K562 (cell line): ENCODE measurements around the gene CST5.

Source experiments
- CTCF ChIP-seq, 3 experiments: IDR thresholded peaks in 2 of 3; conservative IDR thresholded peaks in 1 of 3; 2 replicates each; pipeline ENCODE4 v1.5.1; 2011 to 2012; ENCODE audit warnings: low read length in 3 of 3, mild to moderate bottlenecking in 3 of 3, control low read depth in 2 of 3, improper control_type of control experiment in 1 of 3, inconsistent platforms in 1 of 3, low read depth in 1 of 3, mixed read lengths in 1 of 3, moderate library complexity in 1 of 3; ENCODE audit not compliant: insufficient read depth in 2 of 3
- PATZ1 ChIP-seq: fragments of 250-450 bp; sonication (Bioruptor Pico); IDR thresholded peaks from 2 replicates; pipeline ENCODE4 v1.5.0; 2020; ENCODE audit warnings: mild to moderate bottlenecking, borderline replicate concordance
- POLR3A ChIP-seq: IDR thresholded peaks from 2 replicates; pipeline ENCODE4 v1.6.1; 2011; ENCODE audit warnings: borderline replicate concordance, mild to moderate bottlenecking, moderate library complexity; ENCODE audit not compliant: insufficient read length, insufficient read depth; ENCODE audit errors: extremely low read depth
- SAFB2 ChIP-seq: fragments of 200-400 bp; formaldehyde crosslinking; IDR thresholded peaks from 2 replicates; pipeline ENCODE4 v1.6.1; 2018; ENCODE audit warnings: borderline replicate concordance, low read length, low read depth, moderate library complexity; ENCODE audit not compliant: severe bottlenecking
- SRSF1 ChIP-seq: fragments of 200-400 bp; formaldehyde crosslinking; IDR thresholded peaks from 2 replicates; pipeline ENCODE4 v1.6.1; 2017; ENCODE audit warnings: mild to moderate bottlenecking, low read depth, low read length, moderate library complexity
- TBL1XR1 ChIP-seq, 2 experiments: IDR thresholded peaks; 2 replicates each; pipeline ENCODE4 v1.6.1; 2012; ENCODE audit warnings: improper control_type of control experiment in 2 of 2, low read length in 2 of 2, mild to moderate bottlenecking in 1 of 2
- ZNF398 ChIP-seq: fragments of 250-450 bp; sonication (Bioruptor Pico); IDR thresholded peaks from 2 replicates; pipeline ENCODE4 v1.8.0; 2021; ENCODE audit warnings: moderate library complexity, mild to moderate bottlenecking, inconsistent platforms
- ZNF431 ChIP-seq: sonication (generic); formaldehyde crosslinking; IDR thresholded peaks from 2 replicates; pipeline ENCODE4 v1.8.0; 2022; ENCODE audit warnings: mild to moderate bottlenecking, missing genetic modification reagents
- TF ChIP-seq, protein P1 (sequence below), 2 experiments: fragments of 450-650 bp in 1 of 2; sonication (generic) in 1 of 2; formaldehyde crosslinking; conservative IDR thresholded peaks; 2 replicates each; pipeline versions ENCODE4 v1.4.0 to v1.8.1; 2020 to 2022; ENCODE audit warnings: mild to moderate bottlenecking in 1 of 2, missing genetic modification reagents in 1 of 2
- TF ChIP-seq, protein P2 (sequence below): sonication (generic); formaldehyde crosslinking; IDR thresholded peaks from 2 replicates; pipeline ENCODE4 v1.8.1; 2022; ENCODE audit warnings: missing genetic modification reagents

GRCh38 chr20:23879811-23880374 lies 345 bp upstream of the CST5 start:
- TF ChIP-seq, protein P1, sequence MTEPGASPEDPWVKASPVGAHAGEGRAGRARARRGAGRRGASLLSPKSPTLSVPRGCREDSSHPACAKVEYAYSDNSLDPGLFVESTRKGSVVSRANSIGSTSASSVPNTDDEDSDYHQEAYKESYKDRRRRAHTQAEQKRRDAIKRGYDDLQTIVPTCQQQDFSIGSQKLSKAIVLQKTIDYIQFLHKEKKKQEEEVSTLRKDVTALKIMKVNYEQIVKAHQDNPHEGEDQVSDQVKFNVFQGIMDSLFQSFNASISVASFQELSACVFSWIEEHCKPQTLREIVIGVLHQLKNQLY (CRISPR knock-in tag; conservative IDR thresholded peaks at IDR 0.05): no peak
- TF ChIP-seq CTCF (IDR thresholded peaks at IDR 0.05 in 2 of 3, conservative IDR thresholded peaks at IDR 0.05 in 1 of 3; ENCODE audit: insufficient read depth in 2 of 3, low read depth in 1 of 3, low read length in 3 of 3): no peak
- no peak for TF ChIP-seq POLR3A
- TF ChIP-seq, protein P2, sequence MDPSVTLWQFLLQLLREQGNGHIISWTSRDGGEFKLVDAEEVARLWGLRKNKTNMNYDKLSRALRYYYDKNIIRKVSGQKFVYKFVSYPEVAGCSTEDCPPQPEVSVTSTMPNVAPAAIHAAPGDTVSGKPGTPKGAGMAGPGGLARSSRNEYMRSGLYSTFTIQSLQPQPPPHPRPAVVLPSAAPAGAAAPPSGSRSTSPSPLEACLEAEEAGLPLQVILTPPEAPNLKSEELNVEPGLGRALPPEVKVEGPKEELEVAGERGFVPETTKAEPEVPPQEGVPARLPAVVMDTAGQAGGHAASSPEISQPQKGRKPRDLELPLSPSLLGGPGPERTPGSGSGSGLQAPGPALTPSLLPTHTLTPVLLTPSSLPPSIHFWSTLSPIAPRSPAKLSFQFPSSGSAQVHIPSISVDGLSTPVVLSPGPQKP (CRISPR knock-in tag): no peak
- TF ChIP-seq ZNF431 (CRISPR knock-in tag): no peak
- TF ChIP-seq SAFB2: no peak
- no peak for TF ChIP-seq TBL1XR1 (IDR thresholded peaks at IDR 0.05; ENCODE audit: low read length in 2 of 2)
- TF ChIP-seq PATZ1 (CRISPR knock-in tag): no peak
- TF ChIP-seq ZNF398 (CRISPR knock-in tag): no peak
- no peak for TF ChIP-seq SRSF1
